GM21529 (cell line): Measurements from ENCODE around the gene NUP133.

ENCODE experiments used
- ATAC-seq: cut with Tn5 transposase; IDR thresholded peaks from one replicate; pipeline ENCODE4 v1.9.1; 2021; ENCODE audit not compliant: unreplicated experiment

NUP133 gene

GRCh38 chr1:229452956-229453801 lies 55.0 kb downstream of the NUP133 start:
- no peak for ATAC-seq

GRCh38 chr1:229448845-229449244 lies 59.3 kb downstream of the NUP133 start:
- no peak for ATAC-seq

GRCh38 chr1:229448354-229448753 lies 59.8 kb downstream of the NUP133 start:
- no peak for ATAC-seq

GRCh38 chr1:229447809-229448252 lies 60.3 kb downstream of the NUP133 start:
- ATAC-seq, result no peak

GRCh38 chr1:229445828-229446227 lies 62.3 kb downstream of the NUP133 start:
- ATAC-seq, result no peak

GRCh38 chr1:229440851-229441537 lies 67.1 kb downstream of the NUP133 start:
- ATAC-seq, result peak; percentile 98

GRCh38 chr1:229438021-229438420 lies 70.1 kb downstream of the NUP133 start:
- ATAC-seq, result no peak

GRCh38 chr1:229437443-229437842 lies 70.7 kb downstream of the NUP133 start:
- no peak for ATAC-seq

GRCh38 chr1:229436201-229436600 lies 71.9 kb downstream of the NUP133 start:
- ATAC-seq, result no peak

- no peak for ATAC-seq
Measured at GRCh38 chr1:229434641-229435051, 73.5 kb downstream of the NUP133 start.

- ATAC-seq, result no peak
Measured at GRCh38 chr1:229434005-229434640, 74.0 kb downstream of the NUP133 start, which contains the start of gene ACTA1. Gene ACTA1, minus strand, starts transcription at chr1:229434094. Its CDS starts 979 bp downstream, at chr1:229433115.

GRCh38 chr1:229433364-229434004 lies 74.7 kb downstream of the NUP133 start:
- ATAC-seq, result no peak

GRCh38 chr1:229432905-229433304 lies 75.2 kb downstream of the NUP133 start:
- ATAC-seq, result no peak

GRCh38 chr1:229432116-229432461 lies 76.1 kb downstream of the NUP133 start:
- ATAC-seq, result no peak

GRCh38 chr1:229431284-229432115 lies 76.6 kb downstream of the NUP133 start:
- no peak for ATAC-seq

- no peak for ATAC-seq
Measured at GRCh38 chr1:229430761-229431283, 77.3 kb downstream of the NUP133 start.

- no peak for ATAC-seq
Measured at GRCh38 chr1:229428256-229428655, 79.9 kb downstream of the NUP133 start.

- no peak for ATAC-seq
Measured at GRCh38 chr1:229427572-229427971, 80.6 kb downstream of the NUP133 start.

GRCh38 chr1:229425564-229426159 lies 82.5 kb downstream of the NUP133 start:
- no peak for ATAC-seq

- no peak for ATAC-seq
Measured at GRCh38 chr1:229420765-229421164, 87.4 kb downstream of the NUP133 start.
